ENCODE data around the gene SCAMP4. TPM values are rescaled to one million over a fixed set of nuclear protein-coding genes. Genes with fewer than 3 reads are reported as not detected.

The SCAMP4 gene
- total and polyA plus RNA-seq, 9 of the 15 experiments (the other 6 are each of a cell fraction or from before 2014, with no cell fraction given) = 0.81 to 45.9 (median 12.8) TPM

- 0 out of 4 replicates have a peak, but pooled peaks of 1 of the 2 experiments have one; percentile 9 for TF ChIP-seq UBTF (IDR thresholded peaks at IDR 0.05; ENCODE audit: borderline replicate concordance in 1 of 2, low read depth in 2 of 2, low read length in 2 of 2)
- no peak for TF ChIP-seq E4F1 (CRISPR knock-in tag; IDR thresholded peaks at IDR 0.05; ENCODE audit: borderline replicate concordance)
- TF ChIP-seq ZNF174 (CRISPR knock-in tag; IDR thresholded peaks at IDR 0.05) = no peak
- no peak for TF ChIP-seq TSC22D4 (tag; IDR thresholded peaks at IDR 0.05)
- no peak for TF ChIP-seq REST (IDR thresholded peaks at IDR 0.05; ENCODE audit: borderline replicate concordance)
- TF ChIP-seq REST (CRISPR knock-in tag; IDR thresholded peaks at IDR 0.05; ENCODE audit: low read depth) = no peak
- TF ChIP-seq AFF4 (CRISPR knock-in tag; IDR thresholded peaks at IDR 0.05) = no peak
- TF ChIP-seq BRD4 (IDR thresholded peaks at IDR 0.05) = no peak
- TF ChIP-seq HMG20B (CRISPR knock-in tag; IDR thresholded peaks at IDR 0.05) = no peak
Observed at GRCh38 chr19:1873524-1874473, 31.4 kb upstream of the SCAMP4 start (continued).

Data from K562 (cell line).